Mesenchymal stem cell (in vitro differentiated cells and primary cell): Measurements from ENCODE around the gene SEL1L2.

Experiments used
- DNase-seq: peaks from one replicate; pipeline ENCODE4 v3.0.0-alpha.2; 2013
- H2AFZ ChIP-seq: one replicate; pipeline ENCODE4 v1.6.1; 2013; ENCODE audit warnings: low read depth, mild to moderate bottlenecking, control low read depth, inconsistent platforms, low read length, moderate library complexity
- H2AK5ac ChIP-seq: 2 replicates; pipeline ENCODE4 v1.6.1; 2013; ENCODE audit warnings: low read length, moderate library complexity, mild to moderate bottlenecking, inconsistent platforms; ENCODE audit not compliant: severe bottlenecking
- H2BK120ac ChIP-seq: one replicate; pipeline ENCODE4 v1.6.1; 2013; ENCODE audit warnings: low read depth, mild to moderate bottlenecking, inconsistent platforms, low read length, moderate library complexity
- H2BK12ac ChIP-seq, 2 experiments: one replicate each; pipeline ENCODE4 v1.6.1; 2013; ENCODE audit warnings: inconsistent platforms in 2 of 2, low read length in 2 of 2, mild to moderate bottlenecking in 2 of 2, moderate library complexity in 2 of 2, control low read depth in 1 of 2
- H2BK15ac ChIP-seq: one replicate; pipeline ENCODE4 v1.6.1; 2013; ENCODE audit warnings: mild to moderate bottlenecking, low read depth, inconsistent platforms; ENCODE audit not compliant: poor library complexity, severe bottlenecking
- H2BK5ac ChIP-seq: 2 replicates; pipeline ENCODE4 v1.6.1; 2013; ENCODE audit warnings: low read depth, mild to moderate bottlenecking, low read length, control low read depth, inconsistent platforms; ENCODE audit not compliant: poor library complexity, severe bottlenecking
- H3K14ac ChIP-seq, 2 experiments: one replicate each; pipeline ENCODE4 v1.6.1; 2013; ENCODE audit warnings: inconsistent platforms in 2 of 2, low read length in 2 of 2, control low read depth in 1 of 2, mild to moderate bottlenecking in 1 of 2, moderate library complexity in 1 of 2
- H3K18ac ChIP-seq, 2 experiments: one replicate each; pipeline ENCODE4 v1.6.1; 2013; ENCODE audit warnings: inconsistent platforms in 2 of 2, low read length in 2 of 2, control low read depth in 1 of 2, low read depth in 1 of 2, mild to moderate bottlenecking in 1 of 2
- H3K23ac ChIP-seq, 2 experiments: one replicate each; pipeline ENCODE4 v1.6.1; 2013; ENCODE audit warnings: inconsistent platforms in 2 of 2, low read length in 2 of 2, mild to moderate bottlenecking in 2 of 2, moderate library complexity in 2 of 2, control low read depth in 1 of 2
- H3K27ac ChIP-seq: 2 replicates; pipeline ENCODE4 v1.5.1; 2013; ENCODE audit warnings: mild to moderate bottlenecking, moderate library complexity, low read length, control low read depth, inconsistent platforms; ENCODE audit not compliant: poor library complexity, severe bottlenecking
- H3K27me3 ChIP-seq, 2 experiments: 2 replicates each; pipeline versions ENCODE4 v1.6.1 to v1.7.0; 2013; ENCODE audit warnings: low read length in 2 of 2, mild to moderate bottlenecking in 2 of 2, moderate library complexity in 2 of 2, control low read depth in 1 of 2, inconsistent platforms in 1 of 2; ENCODE audit not compliant: control insufficient read depth in 1 of 2, insufficient read depth in 1 of 2
- H3K36me3 ChIP-seq, 2 experiments: 2 replicates each; pipeline versions ENCODE4 v1.6.1 to v1.7.0; 2013; ENCODE audit warnings: low read length in 2 of 2, control low read depth in 1 of 2, inconsistent platforms in 1 of 2, low read depth in 1 of 2, mild to moderate bottlenecking in 1 of 2; ENCODE audit not compliant: insufficient read depth in 2 of 2, control insufficient read depth in 1 of 2
- H3K4ac ChIP-seq, 2 experiments: one replicate each; pipeline ENCODE4 v1.6.1; 2013; ENCODE audit warnings: inconsistent platforms in 2 of 2, low read length in 2 of 2, mild to moderate bottlenecking in 2 of 2, moderate library complexity in 2 of 2, control low read depth in 1 of 2, low read depth in 1 of 2
- H3K4me1 ChIP-seq: 2 replicates; pipeline ENCODE4 v1.6.1; 2013; ENCODE audit warnings: low read depth, low read length, control low read depth; ENCODE audit not compliant: control insufficient read depth, insufficient read depth
- H3K4me2 ChIP-seq: 2 replicates; pipeline ENCODE4 v1.6.1; 2013; ENCODE audit warnings: low read length, mild to moderate bottlenecking, inconsistent platforms; ENCODE audit not compliant: poor library complexity, severe bottlenecking
- H3K4me3 ChIP-seq, 2 experiments: 2 replicates each; pipeline versions ENCODE4 v1.5.1 to v1.7.0; 2013; ENCODE audit warnings: low read length in 2 of 2, mild to moderate bottlenecking in 2 of 2, control low read depth in 1 of 2, low read depth in 1 of 2; ENCODE audit not compliant: insufficient read depth in 1 of 2
- H3K79me1 ChIP-seq: replicated peaks from 2 replicates; pipeline ENCODE4 v1.6.1; 2013; ENCODE audit warnings: mild to moderate bottlenecking, control low read depth, low read length, inconsistent platforms; ENCODE audit not compliant: poor library complexity, severe bottlenecking
- H3K9ac ChIP-seq: 2 replicates; pipeline ENCODE4 v1.7.0; 2013; ENCODE audit warnings: mild to moderate bottlenecking, low read length, moderate library complexity
- H3K9me3 ChIP-seq: 2 replicates; pipeline ENCODE4 v1.7.0; 2013; ENCODE audit warnings: mild to moderate bottlenecking, low read length; ENCODE audit not compliant: control insufficient read depth
- H4K8ac ChIP-seq: one replicate; pipeline ENCODE4 v1.6.1; 2013; ENCODE audit warnings: inconsistent platforms, mild to moderate bottlenecking, low read length, moderate library complexity
- H4K91ac ChIP-seq: one replicate; pipeline ENCODE4 v1.6.1; 2013; ENCODE audit warnings: mild to moderate bottlenecking, low read length, inconsistent platforms
- WGBS: methylation state at CpG from one replicate; pipeline ENCODE4 v1.1.7; 2013; ENCODE audit warnings: mixed read lengths; 5-methylcytosine and 5-hydroxymethylcytosine counted together

SEL1L2 gene

GRCh38 chr20:13953227-13953626, 37.2 kb downstream of the SEL1L2 start:
- Histone ChIP-seq H2BK5ac (no peak overlapping the region), H2AFZ (no peak overlapping the region), H2BK15ac (no peak overlapping the region), H3K36me3 (no peaks in the 10 kb centered on the region), H4K91ac (no peak overlapping the region), H3K4me3 (no peak overlapping the region), H3K4me1 (no peaks in the 10 kb centered on the region), H3K27me3 (no peaks in the 10 kb centered on the region), H3K9ac (no peak overlapping the region), H3K14ac (no peak overlapping the region), H3K9me3 (peaks cover 5% of the 10 kb centered on the region), H2BK12ac (no peak overlapping the region), H2AK5ac (no peak overlapping the region), H3K18ac (no peak overlapping the region), H3K23ac (no peak overlapping the region), H4K8ac (no peak overlapping the region), H3K4me2 (no peak overlapping the region), H3K79me1 (no peaks in the 10 kb centered on the region), H2BK120ac (no peak overlapping the region), H3K4ac (no peak overlapping the region), H3K27ac (no peak overlapping the region)
- WGBS, result 73% methylated on average over 3 of the region's 6 CpGs
- DNase-seq, result no peak

GRCh38 chr20:13947719-13948118, 42.7 kb downstream of the SEL1L2 start:
- Histone ChIP-seq H4K91ac (no peak overlapping the region), H3K27me3 (no peaks in the 10 kb centered on the region), H2AFZ (no peak overlapping the region), H3K27ac (no peak overlapping the region), H2BK5ac (no peak overlapping the region), H3K79me1 (no peaks in the 10 kb centered on the region), H3K4me1 (no peaks in the 10 kb centered on the region), H3K4me3 (no peak overlapping the region), H3K4ac (no peak overlapping the region), H3K9me3 (no peaks in the 10 kb centered on the region), H2AK5ac (no peak overlapping the region), H2BK15ac (no peak overlapping the region), H3K14ac (no peak overlapping the region), H3K18ac (peak overlapping the region in 1 of 2 experiments; percentile 21), H3K23ac (peak overlapping the region in 1 of 2 experiments; percentile 23), H3K36me3 (no peaks in the 10 kb centered on the region), H4K8ac (no peak overlapping the region), H3K4me2 (no peak overlapping the region), H3K9ac (no peak overlapping the region), H2BK12ac (no peak overlapping the region), H2BK120ac (no peak overlapping the region)
- no peak for DNase-seq
- WGBS, result 57% methylated on average over 3 of the region's 3 CpGs

- H2AFZ ChIP-seq, result no peak overlapping the region
- no peak overlapping the region for H3K14ac ChIP-seq
- H3K9me3 ChIP-seq, result peaks cover 10% of the 10 kb centered on the region
- H4K8ac ChIP-seq, result no peak overlapping the region
- DNase-seq, result no peak
- H3K4ac ChIP-seq, result no peak overlapping the region
- no peaks in the 10 kb centered on the region for H3K79me1 ChIP-seq
- no peaks in the 10 kb centered on the region for H3K4me1 ChIP-seq
- no peak overlapping the region for H3K9ac ChIP-seq
- H3K23ac ChIP-seq, result no peak overlapping the region
- no peak overlapping the region for H3K4me3 ChIP-seq
- no peak overlapping the region for H3K27ac ChIP-seq
- no peak overlapping the region for H2BK15ac ChIP-seq
- H3K27me3 ChIP-seq, result peaks cover 0 to 3% of the 10 kb centered on the region in 2 experiments
- H2AK5ac ChIP-seq, result no peak overlapping the region
- no peak overlapping the region for H2BK12ac ChIP-seq
- no peaks in the 10 kb centered on the region for H3K36me3 ChIP-seq
- no peak overlapping the region for H3K18ac ChIP-seq
- no peak overlapping the region for H3K4me2 ChIP-seq
- no peak overlapping the region for H2BK120ac ChIP-seq
- 72% methylated on average over 7 of the region's 7 CpGs for WGBS
- no peak overlapping the region for H2BK5ac ChIP-seq
- H4K91ac ChIP-seq, result no peak overlapping the region
Measured at GRCh38 chr20:13941031-13941430, 49.4 kb downstream of the SEL1L2 start.

GRCh38 chr20:13936781-13937576, 53.4 kb downstream of the SEL1L2 start:
- Histone ChIP-seq H3K14ac (no peak overlapping the region), H2AFZ (no peak overlapping the region), H3K36me3 (no peaks in the 10 kb centered on the region), H2BK5ac (no peak overlapping the region), H3K4me2 (no peak overlapping the region), H3K4ac (no peak overlapping the region), H3K23ac (no peak overlapping the region), H3K18ac (no peak overlapping the region), H2BK120ac (no peak overlapping the region), H3K4me3 (no peak overlapping the region), H3K4me1 (no peaks in the 10 kb centered on the region), H3K9me3 (peaks cover 13% of the 10 kb centered on the region), H4K8ac (no peak overlapping the region), H2BK12ac (no peak overlapping the region), H3K79me1 (no peaks in the 10 kb centered on the region), H4K91ac (no peak overlapping the region), H2BK15ac (no peak overlapping the region), H3K27me3 (peaks cover 0 to 3% of the 10 kb centered on the region in 2 experiments), H2AK5ac (no peak overlapping the region), H3K27ac (no peak overlapping the region), H3K9ac (no peak overlapping the region)
- DNase-seq, result no peak
- WGBS, result 72% methylated on average over 9 of the region's 9 CpGs
